A549 (cell line): ENCODE measurements around the gene CUL7. TPM values are rescaled to one million over a fixed set of nuclear protein-coding genes. Genes with fewer than 3 reads are reported as not detected.

Source experiments
- ATAC-seq, 2 experiments: fragments of 200-7000 bp in 1 of 2; fragments of >200 bp in 1 of 2; cut with Nextera tagmentation in 1 of 2; cut with Tn5 transposase in 1 of 2; 3 replicates each; pipeline versions ENCODE4 v1.8.0 to v1.9.1; 2018 to 2020; ENCODE audit warnings: mild to moderate bottlenecking in 1 of 2, moderate library complexity in 1 of 2
- CTCF ChIA-PET: fragments of 300-600 bp; sonication (Branson Sonifier 250); formaldehyde crosslinking; extraction: SDS; loops from one replicate; lab custom pipeline; 2021; ENCODE audit warnings: antibody characterized with exemption, inconsistent platforms; lab: Yijun Ruan, JAX
- POLR2A ChIA-PET: fragments of 350-600 bp; formaldehyde crosslinking; extraction: SDS; loops from one replicate; lab custom pipeline; 2021; ENCODE audit warnings: antibody characterized with exemption, inconsistent platforms; lab: Yijun Ruan, JAX
- DNase-seq, 2 experiments: peaks; one replicate each; pipeline versions ENCODE4 v3.0.0 to v3.0.0-alpha.2; 2011 to 2016; ENCODE audit warnings: low read depth in 1 of 2, low spot score in 1 of 2
- FAIRE-seq: peaks from 2 replicates; lab custom pipeline; 2011; peaks lifted over from hg19 to GRCh38; lab: Jason Lieb, UNC
- H3K27ac ChIP-seq, 2 experiments: fragments of >200 bp; sonication (Bioruptor Twin); formaldehyde crosslinking; 3 replicates each; pipeline ENCODE4 v1.5.1; 2016 to 2017
- H3K4me1 ChIP-seq: fragments of >200 bp; sonication (Bioruptor Twin); formaldehyde crosslinking; 3 replicates; pipeline ENCODE4 v1.6.1; 2016
- H3K4me2 ChIP-seq: fragments of >200 bp; sonication (Bioruptor Twin); formaldehyde crosslinking; 3 replicates; pipeline ENCODE4 v1.6.1; 2016
- H3K4me3 ChIP-seq: fragments of >200 bp; sonication (Bioruptor Twin); formaldehyde crosslinking; 3 replicates; pipeline ENCODE4 v1.5.1; 2016
- H3K9me3 ChIP-seq: fragments of >200 bp; sonication (Bioruptor Twin); formaldehyde crosslinking; 3 replicates; pipeline ENCODE4 v1.6.1; 2016
- BHLHE40 ChIP-seq: IDR thresholded peaks from 2 replicates; pipeline ENCODE4 v1.6.1; 2012; ENCODE audit warnings: low read depth, low read length, inconsistent platforms
- CBX8 ChIP-seq: fragments of 200-600 bp; sonication (generic); IDR thresholded peaks from 2 replicates; pipeline ENCODE4 v1.6.1; 2016
- CEBPB ChIP-seq, 2 experiments: fragments of >200 bp in 1 of 2; sonication (Bioruptor Twin) in 1 of 2; formaldehyde crosslinking in 1 of 2; IDR thresholded peaks; 2 replicates each; pipeline ENCODE4 v1.6.1; 2012 to 2016
- CHD2 ChIP-seq: fragments of 150-350 bp; IDR thresholded peaks from 2 replicates; pipeline ENCODE4 v1.6.1; 2014; ENCODE audit warnings: low read length; ENCODE audit not compliant: partially characterized antibody
- FOSB ChIP-seq: fragments of 250-450 bp; sonication (Bioruptor Pico); IDR thresholded peaks from 2 replicates; pipeline ENCODE4 v1.5.0; 2020; ENCODE audit warnings: mild to moderate bottlenecking, moderate library complexity
- HOXB5 ChIP-seq: fragments of 250-450 bp; sonication (Bioruptor Pico); IDR thresholded peaks from 2 replicates; pipeline ENCODE4 v1.5.0; 2020; ENCODE audit warnings: mild to moderate bottlenecking, moderate library complexity
- KDM1A ChIP-seq: fragments of 200-600 bp; sonication (generic); IDR thresholded peaks from 2 replicates; pipeline ENCODE4 v1.6.1; 2016; ENCODE audit warnings: low read depth, mild to moderate bottlenecking
- NR3C1 ChIP-seq: fragments of >200 bp; sonication (Bioruptor Twin); formaldehyde crosslinking; IDR thresholded peaks from 3 replicates; pipeline ENCODE4 v1.6.1; 2017
- PBX3 ChIP-seq: IDR thresholded peaks from 2 replicates; pipeline ENCODE4 v1.6.1; 2012
- PHF8 ChIP-seq: fragments of 200-600 bp; sonication (generic); IDR thresholded peaks from 2 replicates; pipeline ENCODE4 v1.6.1; 2016; ENCODE audit warnings: low read depth, mild to moderate bottlenecking, antibody characterized with exemption, moderate library complexity, borderline replicate concordance
- POLR2AphosphoS2 ChIP-seq: conservative IDR thresholded peaks from 2 replicates; pipeline ENCODE4 v1.6.1; 2012; ENCODE audit warnings: low read length, improper control_type of control experiment, inconsistent platforms
- RARB ChIP-seq: fragments of 250-450 bp; sonication (Bioruptor Pico); IDR thresholded peaks from 2 replicates; pipeline ENCODE4 v1.8.0; 2021; ENCODE audit warnings: mild to moderate bottlenecking, moderate library complexity
- REST ChIP-seq: fragments of 200-600 bp; sonication (generic); IDR thresholded peaks from 2 replicates; pipeline ENCODE4 v1.6.1; 2016; ENCODE audit warnings: antibody characterized with exemption, mild to moderate bottlenecking, moderate library complexity
- SMC3 ChIP-seq: fragments of >200 bp; sonication (Bioruptor Twin); formaldehyde crosslinking; IDR thresholded peaks from 3 replicates; pipeline ENCODE4 v1.6.1; 2018; ENCODE audit warnings: inconsistent platforms
- SREBF2 ChIP-seq: fragments of 450-650 bp; IDR thresholded peaks from 2 replicates; pipeline ENCODE4 v1.6.1; 2014; ENCODE audit warnings: mild to moderate bottlenecking, moderate library complexity
- TFCP2L1 ChIP-seq: fragments of 250-450 bp; sonication (Bioruptor Pico); IDR thresholded peaks from 2 replicates; pipeline ENCODE4 v1.5.0; 2021; ENCODE audit warnings: mild to moderate bottlenecking
- USF2 ChIP-seq: fragments of 450-650 bp; IDR thresholded peaks from 2 replicates; pipeline ENCODE4 v1.6.1; 2014; ENCODE audit warnings: antibody characterized with exemption
- ZC3H11A ChIP-seq: fragments of 450-650 bp; IDR thresholded peaks from 2 replicates; pipeline ENCODE4 v1.6.1; 2014; ENCODE audit warnings: antibody characterized with exemption, mild to moderate bottlenecking
- WGBS: methylation state at CpG from one replicate; pipeline ENCODE4 v1.1.6; 2017; ENCODE audit errors: missing lambda C conversion rate; 5-methylcytosine and 5-hydroxymethylcytosine counted together
- polyA plus RNA-seq, 4 experiments: library from polyadenylated mRNA; depleted of rRNA in 3 of 4; stranded (reverse); fragments of >200 nt; fragmentation: RNase III in 1 of 4; extraction: RNeasy Plus Mini Kit Qiagen cat#74134 plus additional on column Dnase treatment in 1 of 4; gene quantifications; 2 replicates in 3 of 4; 3 replicates in 1 of 4; pipeline ENCODE4 v1.2.3, GENCODE V29; 2011 to 2017
- TF ChIP-seq, protein P1 (sequence below): fragments of 250-450 bp; sonication (Bioruptor Pico); IDR thresholded peaks from 2 replicates; pipeline ENCODE4 v1.5.0; 2020; ENCODE audit warnings: low read depth, mild to moderate bottlenecking, moderate library complexity
- TF ChIP-seq, protein P2 (sequence below): fragments of >200 bp; sonication (Bioruptor Twin); formaldehyde crosslinking; IDR thresholded peaks from 3 replicates; pipeline ENCODE4 v1.6.1; 2016

The CUL7 gene
- polyA plus RNA-seq, 2 of the 4 experiments (the other 2 are of a cell fraction): 10.0 to 12.1 TPM

DNA sequence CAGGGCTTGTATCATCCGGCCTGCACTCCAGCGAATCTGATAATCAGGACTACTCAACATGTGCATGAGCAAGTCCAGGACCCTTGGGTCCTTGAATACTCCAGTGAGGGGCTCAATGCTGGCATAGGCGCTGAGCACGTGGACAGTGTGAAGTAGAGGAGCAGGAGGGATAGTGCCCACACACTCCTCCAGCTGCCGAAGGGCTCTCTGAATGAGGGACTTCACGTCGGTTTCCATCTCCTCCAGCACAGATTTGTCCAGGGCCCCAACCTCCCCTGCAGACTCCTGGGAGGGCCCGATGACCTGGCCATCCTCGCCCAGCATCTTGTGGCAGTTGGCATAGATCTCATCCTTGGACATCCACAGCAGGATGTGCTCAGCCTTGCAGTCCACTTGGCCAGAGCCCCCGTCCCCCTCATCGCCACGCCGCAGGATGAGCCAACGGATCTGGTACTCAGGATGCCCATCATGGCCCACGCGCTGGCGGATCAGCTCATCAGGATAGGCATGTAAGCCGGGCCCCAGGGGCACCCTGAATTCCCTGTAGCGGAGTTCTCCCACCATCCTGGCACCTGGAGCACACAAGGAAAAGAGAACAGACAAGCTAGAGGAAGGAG is 1.3 kb downstream of the CUL7 start (continued):
- TF ChIP-seq BHLHE40 (no peak), CEBPB (IDR thresholded peaks at IDR 0.05) (no peak), POLR2AphosphoS2 (no peak)
- TF ChIP-seq, all 56 proteins: peak for 0

DNA sequence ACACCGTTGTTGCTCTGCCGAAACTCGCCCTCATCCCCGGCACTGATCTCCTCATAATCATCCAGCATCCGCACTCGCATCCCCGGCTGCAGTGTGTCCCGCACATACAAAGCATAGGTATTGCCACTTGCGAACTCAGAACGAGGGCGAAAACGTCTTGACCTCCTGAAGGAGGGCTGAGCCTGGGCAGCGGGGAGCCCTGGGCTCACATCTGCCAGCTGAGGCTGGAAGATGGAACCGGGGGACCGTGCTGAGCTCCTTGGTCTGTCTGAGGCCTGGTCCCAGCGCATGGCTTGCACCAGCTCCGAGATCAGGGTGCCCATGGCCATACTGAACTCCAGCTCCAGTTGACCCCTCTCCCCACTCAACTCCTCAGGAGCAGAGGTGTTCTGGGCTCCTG is 2.7 kb downstream of the CUL7 start:
- ATAC-seq: no peak
- POLR2A ChIA-PET: interaction anchor here (1.1 kb wide), 1 partner anchor 11 kb away, joined by 3 read pairs; no protein-coding TSS in a partner anchor

DNA sequence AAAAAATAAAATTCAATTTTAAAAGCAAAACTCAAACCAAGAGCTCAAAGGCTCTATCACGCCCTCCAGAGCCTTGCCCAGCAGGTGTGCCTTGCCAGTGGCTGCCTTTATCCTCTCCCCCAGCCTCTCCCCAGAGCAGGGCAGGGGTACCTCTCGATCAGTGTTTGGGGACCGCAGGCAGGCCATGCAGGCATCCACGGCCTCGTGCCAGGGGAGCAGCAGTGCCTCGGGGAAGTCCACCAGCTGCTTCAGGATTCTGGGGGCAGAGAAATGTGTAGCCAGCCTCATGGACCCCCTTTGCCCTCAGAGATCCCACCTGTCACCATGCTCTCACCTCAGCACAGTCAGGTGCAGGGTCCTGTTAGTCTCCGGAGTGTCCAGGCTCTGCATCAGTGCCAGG is 5.7 kb downstream of the CUL7 start:
- ATAC-seq: no peak
- Histone ChIP-seq H3K4me1 (peaks cover 9% of the 10 kb centered on the region), H3K4me2 (no peak overlapping the region), H3K27ac (no peak overlapping the region), H3K4me3 (no peak overlapping the region), H3K9me3 (no peaks in the 10 kb centered on the region)
- 93% methylated on average over 7 of the region's 7 CpGs for WGBS
- POLR2A ChIA-PET: no interaction called here
- no peak for FAIRE-seq
- CTCF ChIA-PET: no interaction called here
- TF ChIP-seq SMC3: no peak
- TF ChIP-seq CHD2: no peak
- TF ChIP-seq CBX8: no peak
- TF ChIP-seq, protein P1, sequence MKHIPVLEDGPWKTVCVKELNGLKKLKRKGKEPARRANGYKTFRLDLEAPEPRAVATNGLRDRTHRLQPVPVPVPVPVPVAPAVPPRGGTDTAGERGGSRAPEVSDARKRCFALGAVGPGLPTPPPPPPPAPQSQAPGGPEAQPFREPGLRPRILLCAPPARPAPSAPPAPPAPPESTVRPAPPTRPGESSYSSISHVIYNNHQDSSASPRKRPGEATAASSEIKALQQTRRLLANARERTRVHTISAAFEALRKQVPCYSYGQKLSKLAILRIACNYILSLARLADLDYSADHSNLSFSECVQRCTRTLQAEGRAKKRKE (CRISPR knock-in tag): no peak
- TF ChIP-seq KDM1A: no peak
- no peak for TF ChIP-seq RARB
- TF ChIP-seq PHF8: no peak
- TF ChIP-seq PBX3: no peak
- TF ChIP-seq FOSB (CRISPR knock-in tag): no peak
- no peak for TF ChIP-seq ZC3H11A
- TF ChIP-seq REST: no peak
- TF ChIP-seq USF2: no peak
- DNase-seq: no peak

More for the DNA sequence above, 2.7 kb downstream of the CUL7 start:
- WGBS: 97% methylated on average over 9 of the region's 17 CpGs
- Histone ChIP-seq H3K27ac (no peak overlapping the region), H3K9me3 (no peaks in the 10 kb centered on the region), H3K4me3 (no peak overlapping the region), H3K4me1 (peaks cover 13% of the 10 kb centered on the region), H3K4me2 (no peak overlapping the region)
- no peak for DNase-seq
- FAIRE-seq: no peak
- CTCF ChIA-PET: interaction anchor here (0.7 to 2.4 kb wide), 3 partner anchors 8 to 11 kb away, joined by 3 to 6 read pairs (median 3); partner anchors contain the start of genes KLC4 and MRPL2
- TF ChIP-seq SREBF2 (no peak), RARB (no peak), FOSB (CRISPR knock-in tag) (no peak), POLR2AphosphoS2 (no peak), TFCP2L1 (CRISPR knock-in tag) (no peak), HOXB5 (CRISPR knock-in tag) (no peak), NR3C1 (no peak)
- TF ChIP-seq, protein P2, sequence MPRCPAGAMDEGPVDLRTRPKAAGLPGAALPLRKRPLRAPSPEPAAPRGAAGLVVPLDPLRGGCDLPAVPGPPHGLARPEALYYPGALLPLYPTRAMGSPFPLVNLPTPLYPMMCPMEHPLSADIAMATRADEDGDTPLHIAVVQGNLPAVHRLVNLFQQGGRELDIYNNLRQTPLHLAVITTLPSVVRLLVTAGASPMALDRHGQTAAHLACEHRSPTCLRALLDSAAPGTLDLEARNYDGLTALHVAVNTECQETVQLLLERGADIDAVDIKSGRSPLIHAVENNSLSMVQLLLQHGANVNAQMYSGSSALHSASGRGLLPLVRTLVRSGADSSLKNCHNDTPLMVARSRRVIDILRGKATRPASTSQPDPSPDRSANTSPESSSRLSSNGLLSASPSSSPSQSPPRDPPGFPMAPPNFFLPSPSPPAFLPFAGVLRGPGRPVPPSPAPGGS: no peak
